Adipocyte (in vitro differentiated cells): Measurements from ENCODE around the gene CALR.
"Not testable (repeated sequence)": the region's sequence is repeated elsewhere in the genome, so short reads cannot be mapped to it uniquely, and the experiment has no call there.

Experiments used
- DNase-seq: peaks from one replicate; pipeline ENCODE4 v3.0.0-alpha.2; 2015; ENCODE audit warnings: low read depth
- H3K27me3 ChIP-seq: replicated peaks from 2 replicates; pipeline ENCODE4 v1.7.0; 2013; ENCODE audit warnings: mild to moderate bottlenecking, low read length, moderate library complexity; ENCODE audit not compliant: control insufficient read depth, insufficient read depth
- H3K36me3 ChIP-seq: 2 replicates; pipeline ENCODE4 v1.7.0; 2013; ENCODE audit warnings: low read length, mild to moderate bottlenecking, moderate library complexity; ENCODE audit not compliant: control insufficient read depth, insufficient read depth, severe bottlenecking
- H3K4me1 ChIP-seq: 2 replicates; pipeline ENCODE4 v1.7.0; 2013; ENCODE audit warnings: mild to moderate bottlenecking, low read length, moderate library complexity; ENCODE audit not compliant: control insufficient read depth, insufficient read depth
- H3K4me3 ChIP-seq: 2 replicates; pipeline ENCODE4 v1.7.0; 2013; ENCODE audit warnings: mild to moderate bottlenecking, low read length, moderate library complexity
- H3K9ac ChIP-seq: 2 replicates; pipeline ENCODE4 v1.7.0; 2013; ENCODE audit warnings: mild to moderate bottlenecking, low read length, moderate library complexity
- H3K9me3 ChIP-seq: 2 replicates; pipeline ENCODE4 v1.7.0; 2013; ENCODE audit warnings: mild to moderate bottlenecking, low read length, moderate library complexity; ENCODE audit not compliant: control insufficient read depth

Gene CALR

GRCh38 chr19:12955996-12956395 lies 17.6 kb downstream of the CALR start:
- H3K36me3 ChIP-seq, result peaks cover 32% of the 10 kb centered on the region
- no peak for DNase-seq
- H3K4me1 ChIP-seq, result peaks cover 34% of the 10 kb centered on the region
- peak overlapping the region; percentile 97 for H3K9ac ChIP-seq
- H3K27me3 ChIP-seq, result no peaks in the 10 kb centered on the region
- no peaks in the 10 kb centered on the region for H3K9me3 ChIP-seq
- H3K4me3 ChIP-seq, result peak overlapping the region; percentile 100

GRCh38 chr19:12956446-12957388 lies 18.3 kb downstream of the CALR start, which contains the start of gene GADD45GIP1:
GADD45GIP1 (minus strand) TSS chr19:12957223; CDS start chr19:12957212, 11 bp downstream.
- H3K4me3 ChIP-seq, result peak within 1 kb of the TSS; percentile 100
- H3K9me3 ChIP-seq, result no peaks in the 10 kb centered on the region
- H3K36me3 ChIP-seq, result peaks cover 26% of the 10 kb centered on the region
- DNase-seq, result peak; percentile 87
- peaks cover 34% of the 10 kb centered on the region for H3K4me1 ChIP-seq
- no peaks in the 10 kb centered on the region for H3K27me3 ChIP-seq
- H3K9ac ChIP-seq, result peak within 1 kb of the TSS; percentile 97

- not testable (repeated sequence) for H3K9me3 ChIP-seq, H3K27me3 ChIP-seq, DNase-seq
- Histone ChIP-seq H3K4me1 (peaks cover 33% of the 10 kb centered on the region), H3K36me3 (peaks cover 19% of the 10 kb centered on the region), H3K9ac (peak overlapping the region; percentile 97), H3K4me3 (peak overlapping the region; percentile 100)
These were observed 19.1 kb downstream of the CALR start for GRCh38 chr19:12957389-12957952.

- Histone ChIP-seq H3K9ac (no peak overlapping the region), H3K9me3 (no peaks in the 10 kb centered on the region), H3K4me3 (no peak overlapping the region), H3K36me3 (peaks cover 8% of the 10 kb centered on the region), H3K4me1 (peaks cover 14% of the 10 kb centered on the region), H3K27me3 (no peaks in the 10 kb centered on the region)
- DNase-seq, result no peak
These were observed 21.1 kb downstream of the CALR start for GRCh38 chr19:12959481-12959880.

GRCh38 chr19:12965017-12965811 lies 26.8 kb downstream of the CALR start:
- H3K9me3 ChIP-seq, result no peaks in the 10 kb centered on the region
- peak overlapping the region; percentile 70 for H3K9ac ChIP-seq
- H3K4me3 ChIP-seq, result peak overlapping the region; percentile 75
- H3K36me3 ChIP-seq, result no peaks in the 10 kb centered on the region
- H3K4me1 ChIP-seq, result peaks cover 12% of the 10 kb centered on the region
- peak; percentile 85 for DNase-seq
- H3K27me3 ChIP-seq, result no peaks in the 10 kb centered on the region

GRCh38 chr19:12965812-12966135 lies 27.4 kb downstream of the CALR start:
- no peaks in the 10 kb centered on the region for H3K36me3 ChIP-seq

GRCh38 chr19:12967907-12968306 lies 29.5 kb downstream of the CALR start:
- no peak overlapping the region for H3K9ac ChIP-seq
- H3K27me3 ChIP-seq, result no peaks in the 10 kb centered on the region
- no peak for DNase-seq
- H3K4me3 ChIP-seq, result no peak overlapping the region
- H3K36me3 ChIP-seq, result no peaks in the 10 kb centered on the region
- peaks cover 12% of the 10 kb centered on the region for H3K4me1 ChIP-seq
- no peaks in the 10 kb centered on the region for H3K9me3 ChIP-seq

More at GRCh38 chr19:12965812-12966135, 27.4 kb downstream of the CALR start:
- no peaks in the 10 kb centered on the region for H3K27me3 ChIP-seq
- H3K4me3 ChIP-seq, result peak overlapping the region; percentile 75
- H3K4me1 ChIP-seq, result peaks cover 12% of the 10 kb centered on the region
- DNase-seq, result no peak
- peak overlapping the region; percentile 70 for H3K9ac ChIP-seq
- H3K9me3 ChIP-seq, result no peaks in the 10 kb centered on the region

GRCh38 chr19:12969292-12969988 lies 31.0 kb downstream of the CALR start, which contains the start of gene DAND5:
DAND5 (plus strand) TSS chr19:12969576; CDS start chr19:12969661, 85 bp downstream.
- no peaks in the 10 kb centered on the region for H3K36me3 ChIP-seq
- peak within 1 kb of the TSS; percentile 7 for H3K9ac ChIP-seq
- no peaks in the 10 kb centered on the region for H3K9me3 ChIP-seq
- H3K27me3 ChIP-seq, result no peaks in the 10 kb centered on the region
- H3K4me1 ChIP-seq, result peaks cover 12% of the 10 kb centered on the region
- no peak for DNase-seq
- no peak within 1 kb of the TSS for H3K4me3 ChIP-seq

- no peak for DNase-seq
- H3K9me3 ChIP-seq, result no peaks in the 10 kb centered on the region
- H3K4me1 ChIP-seq, result peaks cover 8% of the 10 kb centered on the region
- H3K27me3 ChIP-seq, result no peaks in the 10 kb centered on the region
- no peaks in the 10 kb centered on the region for H3K36me3 ChIP-seq
- H3K9ac ChIP-seq, result no peak overlapping the region
- H3K4me3 ChIP-seq, result no peak overlapping the region
These were observed 31.8 kb downstream of the CALR start for GRCh38 chr19:12970070-12970820.

- Histone ChIP-seq H3K9me3 (no peaks in the 10 kb centered on the region), H3K4me1 (peaks cover 8% of the 10 kb centered on the region), H3K27me3 (no peaks in the 10 kb centered on the region), H3K9ac (no peak overlapping the region), H3K4me3 (no peak overlapping the region), H3K36me3 (no peaks in the 10 kb centered on the region)
- DNase-seq, result no peak
These were observed 34.8 kb downstream of the CALR start for GRCh38 chr19:12973236-12973635.
